A673 (cell line): ENCODE data around the gene BMERB1.

Source experiments
- EZH2 ChIP-seq: fragments of 200-600 bp; sonication (generic); IDR thresholded peaks from 2 replicates; pipeline ENCODE4 v1.6.1; 2017; ENCODE audit warnings: borderline replicate concordance, low read depth, mild to moderate bottlenecking, mixed read lengths, antibody characterized with exemption, low read length; ENCODE audit not compliant: poor library complexity, severe bottlenecking
- TF ChIP-seq, protein P1 (sequence below): fragments of 300-800, 200-600 bp; sonication (generic); conservative IDR thresholded peaks from 2 replicates; pipeline ENCODE4 v1.5.1; 2017; ENCODE audit warnings: low read depth, mild to moderate bottlenecking, antibody characterized with exemption, low read length, moderate library complexity, mixed read lengths

DNA sequence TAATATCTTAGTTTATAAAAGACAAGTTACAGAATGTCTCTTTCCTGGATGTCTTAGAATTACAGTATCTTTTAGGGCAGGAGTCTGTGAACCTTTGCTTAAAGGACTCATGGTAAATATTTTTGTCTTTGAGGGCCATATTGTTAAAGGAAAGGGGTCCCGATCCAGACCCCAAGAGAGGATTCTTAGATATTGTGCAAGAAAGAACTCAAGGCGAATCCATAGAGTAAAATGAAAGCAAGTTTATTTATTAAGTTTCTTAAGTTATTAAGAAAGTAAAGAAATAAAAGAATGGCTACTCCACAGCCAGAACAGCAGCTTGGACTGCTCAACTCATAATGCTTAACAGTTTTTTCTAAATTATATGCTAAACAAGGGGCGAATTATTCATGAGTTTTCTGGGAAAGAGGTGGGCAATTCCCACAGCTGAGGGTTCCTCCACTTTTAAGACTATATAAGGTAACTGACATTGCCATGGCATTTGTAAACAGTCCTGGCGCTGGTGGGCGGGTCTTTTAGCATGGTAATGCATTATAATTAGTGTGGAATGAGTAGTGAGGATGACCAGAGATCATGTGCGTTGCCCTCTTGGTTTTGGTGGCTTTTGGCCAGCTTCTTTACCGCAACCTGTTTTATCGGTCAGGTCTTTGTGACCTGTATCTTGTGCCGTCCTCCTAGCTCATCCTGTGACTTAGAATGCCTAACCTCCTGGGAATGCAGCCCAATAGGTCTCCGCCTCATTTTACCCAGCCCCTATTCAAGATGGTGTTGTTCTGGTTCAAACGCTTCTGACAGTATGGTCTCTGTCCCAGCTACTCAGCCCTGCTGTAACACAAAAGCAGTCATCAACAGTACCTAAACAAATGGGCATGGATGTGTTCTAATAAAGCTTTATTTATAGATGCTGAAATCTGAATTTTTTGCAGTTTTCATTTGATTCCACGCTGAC, 53.2 kb downstream of the BMERB1 start:
- TF ChIP-seq, protein P1, sequence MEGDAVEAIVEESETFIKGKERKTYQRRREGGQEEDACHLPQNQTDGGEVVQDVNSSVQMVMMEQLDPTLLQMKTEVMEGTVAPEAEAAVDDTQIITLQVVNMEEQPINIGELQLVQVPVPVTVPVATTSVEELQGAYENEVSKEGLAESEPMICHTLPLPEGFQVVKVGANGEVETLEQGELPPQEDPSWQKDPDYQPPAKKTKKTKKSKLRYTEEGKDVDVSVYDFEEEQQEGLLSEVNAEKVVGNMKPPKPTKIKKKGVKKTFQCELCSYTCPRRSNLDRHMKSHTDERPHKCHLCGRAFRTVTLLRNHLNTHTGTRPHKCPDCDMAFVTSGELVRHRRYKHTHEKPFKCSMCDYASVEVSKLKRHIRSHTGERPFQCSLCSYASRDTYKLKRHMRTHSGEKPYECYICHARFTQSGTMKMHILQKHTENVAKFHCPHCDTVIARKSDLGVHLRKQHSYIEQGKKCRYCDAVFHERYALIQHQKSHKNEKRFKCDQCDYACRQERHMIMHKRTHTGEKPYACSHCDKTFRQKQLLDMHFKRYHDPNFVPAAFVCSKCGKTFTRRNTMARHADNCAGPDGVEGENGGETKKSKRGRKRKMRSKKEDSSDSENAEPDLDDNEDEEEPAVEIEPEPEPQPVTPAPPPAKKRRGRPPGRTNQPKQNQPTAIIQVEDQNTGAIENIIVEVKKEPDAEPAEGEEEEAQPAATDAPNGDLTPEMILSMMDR: no peak
- no peak for TF ChIP-seq EZH2
